Thoracic aorta (tissue), 2 donors: ENCODE measurements around the gene PEAK1. TPM values are rescaled to one million over a fixed set of nuclear protein-coding genes. Genes with fewer than 3 reads are reported as not detected.

Experiments used
- ATAC-seq: fragments of 150-250 bp; one replicate; pipeline ENCODE4 v1.8.0; 2017; ENCODE audit warnings: low read depth; ENCODE audit not compliant: insufficient number of reproducible peaks, low FRiP score
- DNase-seq: peaks from one replicate; pipeline ENCODE4 v3.0.0-alpha.2; 2020; ENCODE audit warnings: low spot score
- H3K27ac ChIP-seq, 2 donors: fragments of 200-600 bp; sonication (generic); 1 replicate in 1 of 2; 2 replicates in 1 of 2; pipeline ENCODE4 v1.5.1; 2016; ENCODE audit warnings: mild to moderate bottlenecking in 2 of 2, moderate library complexity in 2 of 2
- H3K27me3 ChIP-seq: fragments of 200-600 bp; sonication (generic); replicated peaks from 2 replicates; pipeline ENCODE4 v1.6.0; 2016; ENCODE audit warnings: mild to moderate bottlenecking; ENCODE audit not compliant: insufficient read depth
- H3K36me3 ChIP-seq: fragments of 200-600 bp; sonication (generic); one replicate; pipeline ENCODE4 v1.5.1; 2016
- H3K4me1 ChIP-seq, 2 donors: fragments of 200-600 bp; sonication (generic); 1 replicate in 1 of 2; 2 replicates in 1 of 2; pipeline versions ENCODE4 v1.5.1 to v1.6.0; 2016; ENCODE audit warnings: low read depth in 2 of 2, mild to moderate bottlenecking in 1 of 2; ENCODE audit not compliant: control insufficient read depth in 1 of 2
- H3K4me3 ChIP-seq: fragments of 200-600 bp; sonication (generic); 2 replicates; pipeline ENCODE4 v1.5.1; 2016; ENCODE audit warnings: mild to moderate bottlenecking
- H3K9me3 ChIP-seq: fragments of 200-600 bp; sonication (generic); 2 replicates; pipeline ENCODE4 v1.5.1; 2016
- total RNA-seq, 2 donors: library from RNA; depleted of rRNA; stranded (reverse); fragments of >200 nt; gene quantifications; one replicate each; pipeline versions ENCODE4 v1.1.0 to v1.2.3, GENCODE V29; 2016
- TF ChIP-seq, protein P1 (sequence below): fragments of 200-600 bp; sonication (generic); IDR thresholded peaks from one replicate; pipeline ENCODE4 v1.5.1; 2019; ENCODE audit warnings: antibody characterized with exemption

Gene PEAK1
- total RNA-seq, 2 donors from 2014 or later = 94.2 to 95.9 TPM

DNA sequence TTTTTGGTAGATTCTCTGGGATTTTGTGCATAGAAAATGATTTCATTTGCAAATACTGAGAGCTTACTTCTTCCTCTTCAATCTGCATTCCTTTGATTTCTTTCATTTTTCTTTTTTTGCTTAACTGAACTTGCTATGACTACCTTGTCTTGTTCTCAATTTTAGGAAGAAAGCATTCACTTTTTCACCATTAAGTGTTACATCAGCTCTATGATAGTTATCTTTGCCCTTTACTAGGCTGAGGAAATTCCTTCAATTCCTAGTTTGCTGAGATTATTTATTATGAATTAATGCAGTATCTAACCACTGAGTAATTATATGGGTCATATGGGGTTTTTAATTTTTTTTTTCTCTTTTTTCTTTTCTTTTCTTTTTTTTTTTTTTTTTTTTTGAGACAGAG, 172.8 kb downstream of the PEAK1 start:
- H3K27ac ChIP-seq = no peak overlapping the region
- no peaks in the 10 kb centered on the region for H3K36me3 ChIP-seq
- no peaks in the 10 kb centered on the region for H3K27me3 ChIP-seq
- no peaks in the 10 kb centered on the region for H3K4me1 ChIP-seq
- ATAC-seq = no peak
- TF ChIP-seq, protein P1, sequence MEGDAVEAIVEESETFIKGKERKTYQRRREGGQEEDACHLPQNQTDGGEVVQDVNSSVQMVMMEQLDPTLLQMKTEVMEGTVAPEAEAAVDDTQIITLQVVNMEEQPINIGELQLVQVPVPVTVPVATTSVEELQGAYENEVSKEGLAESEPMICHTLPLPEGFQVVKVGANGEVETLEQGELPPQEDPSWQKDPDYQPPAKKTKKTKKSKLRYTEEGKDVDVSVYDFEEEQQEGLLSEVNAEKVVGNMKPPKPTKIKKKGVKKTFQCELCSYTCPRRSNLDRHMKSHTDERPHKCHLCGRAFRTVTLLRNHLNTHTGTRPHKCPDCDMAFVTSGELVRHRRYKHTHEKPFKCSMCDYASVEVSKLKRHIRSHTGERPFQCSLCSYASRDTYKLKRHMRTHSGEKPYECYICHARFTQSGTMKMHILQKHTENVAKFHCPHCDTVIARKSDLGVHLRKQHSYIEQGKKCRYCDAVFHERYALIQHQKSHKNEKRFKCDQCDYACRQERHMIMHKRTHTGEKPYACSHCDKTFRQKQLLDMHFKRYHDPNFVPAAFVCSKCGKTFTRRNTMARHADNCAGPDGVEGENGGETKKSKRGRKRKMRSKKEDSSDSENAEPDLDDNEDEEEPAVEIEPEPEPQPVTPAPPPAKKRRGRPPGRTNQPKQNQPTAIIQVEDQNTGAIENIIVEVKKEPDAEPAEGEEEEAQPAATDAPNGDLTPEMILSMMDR = no peak
- H3K4me3 ChIP-seq = no peak overlapping the region
- H3K9me3 ChIP-seq = no peaks in the 10 kb centered on the region
- no peak for DNase-seq

DNA sequence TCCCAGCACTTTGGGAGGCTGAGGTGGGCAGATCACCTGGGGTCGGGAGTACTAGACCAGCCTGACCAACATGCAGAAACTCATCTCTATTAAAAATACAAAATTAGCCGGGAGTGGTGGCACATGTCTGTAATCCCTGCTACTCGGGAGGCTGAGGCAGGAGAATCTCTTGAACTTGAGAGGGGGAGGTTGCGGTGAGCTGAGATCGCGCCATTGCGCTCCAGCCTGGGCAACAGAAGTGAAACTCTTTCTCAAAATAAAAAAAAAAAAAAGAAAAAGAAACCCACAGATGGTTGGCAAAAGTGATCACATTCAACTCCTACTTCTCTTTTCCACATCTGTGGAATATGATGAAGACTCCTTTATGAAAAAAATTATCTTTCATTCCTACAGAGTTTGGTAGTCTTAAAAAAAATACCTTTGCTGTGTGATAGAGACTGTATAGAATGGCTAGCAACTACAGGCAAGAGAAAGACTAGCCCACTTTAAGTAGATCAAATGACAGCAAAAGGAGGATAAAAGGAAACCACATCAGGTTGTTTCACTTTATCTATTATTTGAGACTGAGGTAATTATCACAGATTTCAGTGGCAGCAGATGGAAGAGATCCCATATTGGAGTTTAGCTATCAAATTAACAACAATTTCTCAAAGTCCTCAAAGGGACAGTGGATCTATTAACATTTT, 176.0 kb downstream of the PEAK1 start:
- ATAC-seq (no peak), DNase-seq (no peak)
- TF ChIP-seq, protein P1 = no peak

DNA sequence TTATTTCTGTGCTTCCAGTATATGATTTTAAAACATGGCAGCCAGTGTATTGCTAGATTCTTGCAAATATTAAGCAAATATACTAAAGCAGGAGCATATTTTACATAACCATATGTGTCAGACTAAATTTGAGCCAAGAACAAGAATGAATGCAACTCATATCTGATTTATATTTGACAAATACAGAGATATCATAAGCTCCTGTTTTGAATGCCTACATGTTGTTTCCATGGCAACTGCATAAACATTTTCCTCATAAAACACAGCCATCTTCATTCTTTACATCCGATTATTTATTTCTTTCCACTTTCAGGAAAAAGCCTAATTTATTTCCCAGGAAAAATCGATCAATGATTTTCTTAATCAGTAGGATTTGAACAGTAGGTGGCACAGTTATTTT, 176.8 kb downstream of the PEAK1 start:
- TF ChIP-seq, protein P1 = no peak
- no peak for ATAC-seq
- Histone ChIP-seq H3K9me3 (no peaks in the 10 kb centered on the region), H3K36me3 (no peaks in the 10 kb centered on the region), H3K4me1 (no peaks in the 10 kb centered on the region), H3K27me3 (no peaks in the 10 kb centered on the region), H3K27ac (no peak overlapping the region), H3K4me3 (no peak overlapping the region)
- DNase-seq = no peak

More for the DNA sequence above, 176.0 kb downstream of the PEAK1 start:
- Histone ChIP-seq H3K9me3 (no peaks in the 10 kb centered on the region), H3K4me3 (no peak overlapping the region), H3K4me1 (no peaks in the 10 kb centered on the region), H3K27ac (no peak overlapping the region), H3K36me3 (no peaks in the 10 kb centered on the region), H3K27me3 (no peaks in the 10 kb centered on the region)

DNA sequence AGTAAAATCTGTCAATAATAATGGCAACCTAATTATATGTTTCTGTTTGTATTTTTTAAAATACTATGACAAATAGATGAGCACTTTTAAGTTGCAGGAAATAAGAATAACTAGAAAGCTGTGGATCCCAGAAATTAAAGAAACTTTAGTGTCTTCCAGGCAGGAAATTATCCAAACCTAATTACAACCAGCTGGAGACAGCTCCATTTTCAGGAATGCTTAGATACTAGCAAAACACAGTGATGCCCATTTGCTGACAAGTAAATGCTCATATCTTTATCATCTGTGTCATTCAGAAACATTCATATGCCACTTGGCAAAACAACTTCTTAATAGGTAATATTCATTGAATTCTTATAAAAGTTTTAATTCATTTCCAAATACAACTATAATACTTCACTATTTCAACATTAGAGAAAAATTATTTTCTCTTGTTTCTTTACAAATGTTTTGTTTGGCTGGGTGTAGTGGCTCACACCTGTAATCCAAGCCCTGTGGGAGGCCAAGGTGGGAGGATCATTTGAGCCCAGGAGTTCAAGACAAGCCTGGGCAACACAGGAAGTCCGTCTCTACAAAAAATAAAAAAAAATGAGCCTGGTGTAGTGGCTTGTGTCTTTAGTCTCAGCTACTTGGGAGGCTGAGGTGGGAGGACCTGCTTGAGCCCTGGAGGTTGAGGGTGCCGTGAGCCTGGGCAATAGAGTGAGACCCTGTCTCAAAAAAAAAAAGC, 179.9 kb downstream of the PEAK1 start:
- TF ChIP-seq, protein P1 = no peak
- no peak for DNase-seq
- no peak overlapping the region for H3K27ac ChIP-seq

DNA sequence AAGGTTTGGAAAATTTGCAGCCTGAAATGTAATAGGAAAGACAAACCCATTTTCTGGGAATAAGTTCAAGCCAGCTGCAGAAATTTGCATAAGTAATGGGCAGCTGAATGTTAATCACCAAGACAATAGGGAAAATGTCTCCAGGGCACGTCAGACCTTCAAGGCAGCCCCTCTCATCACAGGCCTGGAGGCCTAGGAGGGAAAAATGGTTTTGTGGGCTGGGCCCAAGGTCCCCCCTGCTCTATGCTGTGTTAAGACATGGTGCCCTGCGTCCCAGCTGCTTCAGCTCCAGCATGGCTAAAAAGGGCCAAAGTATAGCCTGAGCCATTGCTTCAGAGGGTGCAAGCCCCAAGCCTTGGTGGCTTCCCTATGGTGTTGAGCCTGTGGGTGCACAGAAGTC, 184.3 kb downstream of the PEAK1 start:
- Histone ChIP-seq H3K27ac (no peak overlapping the region), H3K36me3 (no peaks in the 10 kb centered on the region), H3K4me3 (no peak overlapping the region), H3K9me3 (no peaks in the 10 kb centered on the region), H3K27me3 (no peaks in the 10 kb centered on the region), H3K4me1 (no peaks in the 10 kb centered on the region)
- ATAC-seq (no peak), DNase-seq (no peak)
- TF ChIP-seq, protein P1 = no peak

More for the DNA sequence above, 179.9 kb downstream of the PEAK1 start:
- no peaks in the 10 kb centered on the region for H3K36me3 ChIP-seq
- ATAC-seq = no peak
- no peaks in the 10 kb centered on the region for H3K27me3 ChIP-seq
- no peak overlapping the region for H3K4me3 ChIP-seq
- no peaks in the 10 kb centered on the region for H3K4me1 ChIP-seq
- H3K9me3 ChIP-seq = no peaks in the 10 kb centered on the region
